ENCODE data around the gene PRDX2.

Gene PRDX2

DNA sequence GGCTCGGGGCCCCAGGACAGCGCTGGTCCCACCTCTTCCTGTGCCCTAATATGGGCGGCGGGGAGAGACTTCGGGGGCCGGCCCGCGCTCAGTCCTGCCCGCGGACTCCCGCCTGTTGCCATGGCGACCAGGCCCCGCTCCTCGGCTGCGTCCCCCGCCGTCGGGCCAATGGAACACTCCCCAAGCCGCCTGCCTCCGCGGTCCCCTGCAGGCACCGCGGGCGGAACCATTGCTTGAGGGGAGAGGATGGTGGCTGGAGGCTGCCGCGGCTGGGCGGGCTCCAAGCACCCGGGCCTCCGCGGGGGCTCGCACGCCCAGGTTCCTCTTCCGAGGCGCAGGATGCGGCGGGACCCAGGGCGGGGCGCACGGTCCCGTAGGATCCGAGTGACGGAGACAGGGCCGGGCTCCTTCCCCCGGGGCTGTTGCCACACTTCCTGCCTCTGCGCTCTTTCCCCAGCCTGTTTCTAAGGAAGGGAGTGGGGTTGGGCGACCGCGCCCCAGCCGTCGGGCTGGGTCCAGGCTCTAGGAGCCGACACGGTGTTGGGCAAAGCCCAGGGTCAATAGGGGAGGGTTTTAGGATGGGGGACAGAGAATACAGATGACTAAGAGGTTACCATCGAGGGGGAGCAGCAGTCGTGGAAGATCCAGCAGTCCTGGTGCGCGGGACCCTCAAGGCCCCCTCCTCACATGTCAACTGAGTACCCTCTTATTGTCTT is 11.5 kb downstream of the PRDX2 start:
- ATAC-seq, result peak; percentile 47
- TF ChIP-seq SNAI2 (CRISPR knock-in tag; IDR thresholded peaks at IDR 0.05) (no peak), ZFP3 (CRISPR knock-in tag; IDR thresholded peaks at IDR 0.05) (peak; percentile 71; the same call in 1 of the 2 replicates), ISL1 (CRISPR knock-in tag; IDR thresholded peaks at IDR 0.05) (no peak), ZFP30 (CRISPR knock-in tag; IDR thresholded peaks at IDR 0.05) (no peak), BACH2 (CRISPR knock-in tag; IDR thresholded peaks at IDR 0.05; ENCODE audit: borderline replicate concordance) (no peak), TCF4 (CRISPR knock-in tag; IDR thresholded peaks at IDR 0.05; ENCODE audit: borderline replicate concordance) (no peak)
- TF ChIP-seq, protein P1, sequence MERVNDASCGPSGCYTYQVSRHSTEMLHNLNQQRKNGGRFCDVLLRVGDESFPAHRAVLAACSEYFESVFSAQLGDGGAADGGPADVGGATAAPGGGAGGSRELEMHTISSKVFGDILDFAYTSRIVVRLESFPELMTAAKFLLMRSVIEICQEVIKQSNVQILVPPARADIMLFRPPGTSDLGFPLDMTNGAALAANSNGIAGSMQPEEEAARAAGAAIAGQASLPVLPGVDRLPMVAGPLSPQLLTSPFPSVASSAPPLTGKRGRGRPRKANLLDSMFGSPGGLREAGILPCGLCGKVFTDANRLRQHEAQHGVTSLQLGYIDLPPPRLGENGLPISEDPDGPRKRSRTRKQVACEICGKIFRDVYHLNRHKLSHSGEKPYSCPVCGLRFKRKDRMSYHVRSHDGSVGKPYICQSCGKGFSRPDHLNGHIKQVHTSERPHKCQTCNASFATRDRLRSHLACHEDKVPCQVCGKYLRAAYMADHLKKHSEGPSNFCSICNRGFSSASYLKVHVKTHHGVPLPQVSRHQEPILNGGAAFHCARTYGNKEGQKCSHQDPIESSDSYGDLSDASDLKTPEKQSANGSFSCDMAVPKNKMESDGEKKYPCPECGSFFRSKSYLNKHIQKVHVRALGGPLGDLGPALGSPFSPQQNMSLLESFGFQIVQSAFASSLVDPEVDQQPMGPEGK (CRISPR knock-in tag; IDR thresholded peaks at IDR 0.05; ENCODE audit: borderline replicate concordance), result peak; percentile 77; the same call in 1 of the 2 replicates

DNA sequence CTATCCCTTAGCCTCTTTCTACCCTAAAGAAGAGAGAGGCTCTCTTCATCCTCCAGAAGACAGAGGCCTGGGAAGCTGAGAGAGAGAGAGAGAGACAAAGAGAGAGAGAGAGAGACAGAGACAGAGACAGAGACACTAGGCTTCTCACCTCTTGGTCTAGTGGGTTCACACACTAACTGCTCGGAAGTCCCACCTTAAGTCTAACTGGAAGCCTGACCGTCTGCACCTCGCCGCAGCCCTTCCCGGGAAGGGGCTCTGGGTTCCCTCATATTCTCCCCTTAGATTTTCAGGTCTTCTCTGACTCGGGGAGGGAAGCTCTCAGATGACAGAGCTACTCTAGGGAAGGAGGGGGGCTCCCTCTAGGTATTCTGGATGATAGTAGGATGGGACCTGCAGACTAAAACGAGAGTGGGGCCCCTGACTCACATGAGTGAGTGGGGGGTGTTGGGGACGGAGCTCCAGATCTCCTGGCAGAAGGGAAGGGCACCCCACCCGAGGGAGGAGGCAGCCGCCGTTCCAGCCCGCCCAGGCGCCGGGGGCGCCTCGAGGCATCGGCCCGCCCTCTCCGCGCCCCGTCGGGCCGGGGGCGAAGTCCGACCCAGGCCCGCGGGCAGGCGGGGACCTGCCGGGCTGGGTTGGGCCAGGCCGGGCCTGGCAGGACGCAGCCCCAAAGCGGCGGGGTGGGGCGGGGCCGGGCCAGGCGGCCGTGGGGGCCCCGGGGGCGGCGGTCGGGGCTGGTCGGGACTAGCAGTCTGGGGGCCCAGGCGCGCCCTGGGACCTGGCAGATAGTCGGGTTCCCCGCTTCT is 12.3 kb downstream of the PRDX2 start:
- ATAC-seq, result no peak
- TF ChIP-seq SNAI2 (CRISPR knock-in tag; IDR thresholded peaks at IDR 0.05) (no peak), ARNTL (CRISPR knock-in tag; IDR thresholded peaks at IDR 0.05; ENCODE audit: borderline replicate concordance, low read depth) (no peak), ZNF8 (CRISPR knock-in tag; IDR thresholded peaks at IDR 0.05) (no peak), ZNF70 (CRISPR knock-in tag; IDR thresholded peaks at IDR 0.05) (no peak), ZFP3 (CRISPR knock-in tag; IDR thresholded peaks at IDR 0.05) (no peak), GLIS3 (CRISPR knock-in tag; IDR thresholded peaks at IDR 0.05) (no peak)
- TF ChIP-seq, protein P2, sequence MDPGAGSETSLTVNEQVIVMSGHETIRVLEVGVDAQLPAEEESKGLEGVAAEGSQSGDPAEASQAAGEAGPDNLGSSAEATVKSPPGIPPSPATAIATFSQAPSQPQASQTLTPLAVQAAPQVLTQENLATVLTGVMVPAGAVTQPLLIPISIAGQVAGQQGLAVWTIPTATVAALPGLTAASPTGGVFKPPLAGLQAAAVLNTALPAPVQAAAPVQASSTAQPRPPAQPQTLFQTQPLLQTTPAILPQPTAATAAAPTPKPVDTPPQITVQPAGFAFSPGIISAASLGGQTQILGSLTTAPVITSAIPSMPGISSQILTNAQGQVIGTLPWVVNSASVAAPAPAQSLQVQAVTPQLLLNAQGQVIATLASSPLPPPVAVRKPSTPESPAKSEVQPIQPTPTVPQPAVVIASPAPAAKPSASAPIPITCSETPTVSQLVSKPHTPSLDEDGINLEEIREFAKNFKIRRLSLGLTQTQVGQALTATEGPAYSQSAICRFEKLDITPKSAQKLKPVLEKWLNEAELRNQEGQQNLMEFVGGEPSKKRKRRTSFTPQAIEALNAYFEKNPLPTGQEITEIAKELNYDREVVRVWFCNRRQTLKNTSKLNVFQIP (CRISPR knock-in tag; IDR thresholded peaks at IDR 0.05; ENCODE audit: borderline replicate concordance, low read depth), result no peak

DNA sequence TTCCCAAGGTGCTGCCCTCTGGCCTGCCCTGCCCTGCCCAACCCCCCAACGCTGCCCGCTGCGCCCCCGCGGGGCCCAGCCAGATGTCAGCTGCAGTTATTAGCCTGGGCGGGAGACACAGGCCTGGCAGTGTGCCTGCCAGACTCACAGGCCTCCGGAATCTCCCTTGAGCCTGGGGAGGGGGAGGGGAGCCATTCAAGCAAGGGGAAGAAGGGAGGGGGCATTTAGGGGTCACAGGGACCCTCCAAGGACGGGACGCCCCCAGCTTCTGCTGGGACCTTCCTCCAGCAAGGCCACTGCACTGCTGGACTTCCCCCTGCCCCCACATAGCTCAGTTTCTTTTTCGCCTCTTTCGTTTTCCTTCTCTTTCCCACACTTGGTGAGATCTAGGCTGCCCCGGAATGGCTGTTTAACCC is 12.9 kb downstream of the PRDX2 start:
- ATAC-seq, result no peak

More for the DNA sequence above, 12.9 kb downstream of the PRDX2 start:
- 0 out of 2 replicates have a peak, but pooled peaks have one; percentile 38 for TF ChIP-seq GLIS3 (CRISPR knock-in tag; IDR thresholded peaks at IDR 0.05)
- TF ChIP-seq TCF4 (CRISPR knock-in tag; IDR thresholded peaks at IDR 0.05; ENCODE audit: borderline replicate concordance), result peak; percentile 78
- TF ChIP-seq TOX (CRISPR knock-in tag; IDR thresholded peaks at IDR 0.05; ENCODE audit: borderline replicate concordance), result no peak
- TF ChIP-seq, protein P3, sequence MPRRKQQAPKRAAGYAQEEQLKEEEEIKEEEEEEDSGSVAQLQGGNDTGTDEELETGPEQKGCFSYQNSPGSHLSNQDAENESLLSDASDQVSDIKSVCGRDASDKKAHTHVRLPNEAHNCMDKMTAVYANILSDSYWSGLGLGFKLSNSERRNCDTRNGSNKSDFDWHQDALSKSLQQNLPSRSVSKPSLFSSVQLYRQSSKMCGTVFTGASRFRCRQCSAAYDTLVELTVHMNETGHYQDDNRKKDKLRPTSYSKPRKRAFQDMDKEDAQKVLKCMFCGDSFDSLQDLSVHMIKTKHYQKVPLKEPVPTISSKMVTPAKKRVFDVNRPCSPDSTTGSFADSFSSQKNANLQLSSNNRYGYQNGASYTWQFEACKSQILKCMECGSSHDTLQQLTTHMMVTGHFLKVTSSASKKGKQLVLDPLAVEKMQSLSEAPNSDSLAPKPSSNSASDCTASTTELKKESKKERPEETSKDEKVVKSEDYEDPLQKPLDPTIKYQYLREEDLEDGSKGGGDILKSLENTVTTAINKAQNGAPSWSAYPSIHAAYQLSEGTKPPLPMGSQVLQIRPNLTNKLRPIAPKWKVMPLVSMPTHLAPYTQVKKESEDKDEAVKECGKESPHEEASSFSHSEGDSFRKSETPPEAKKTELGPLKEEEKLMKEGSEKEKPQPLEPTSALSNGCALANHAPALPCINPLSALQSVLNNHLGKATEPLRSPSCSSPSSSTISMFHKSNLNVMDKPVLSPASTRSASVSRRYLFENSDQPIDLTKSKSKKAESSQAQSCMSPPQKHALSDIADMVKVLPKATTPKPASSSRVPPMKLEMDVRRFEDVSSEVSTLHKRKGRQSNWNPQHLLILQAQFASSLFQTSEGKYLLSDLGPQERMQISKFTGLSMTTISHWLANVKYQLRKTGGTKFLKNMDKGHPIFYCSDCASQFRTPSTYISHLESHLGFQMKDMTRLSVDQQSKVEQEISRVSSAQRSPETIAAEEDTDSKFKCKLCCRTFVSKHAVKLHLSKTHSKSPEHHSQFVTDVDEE (CRISPR knock-in tag; IDR thresholded peaks at IDR 0.05), result peak; percentile 72; the same call in 1 of the 2 replicates
- TF ChIP-seq, protein P4, sequence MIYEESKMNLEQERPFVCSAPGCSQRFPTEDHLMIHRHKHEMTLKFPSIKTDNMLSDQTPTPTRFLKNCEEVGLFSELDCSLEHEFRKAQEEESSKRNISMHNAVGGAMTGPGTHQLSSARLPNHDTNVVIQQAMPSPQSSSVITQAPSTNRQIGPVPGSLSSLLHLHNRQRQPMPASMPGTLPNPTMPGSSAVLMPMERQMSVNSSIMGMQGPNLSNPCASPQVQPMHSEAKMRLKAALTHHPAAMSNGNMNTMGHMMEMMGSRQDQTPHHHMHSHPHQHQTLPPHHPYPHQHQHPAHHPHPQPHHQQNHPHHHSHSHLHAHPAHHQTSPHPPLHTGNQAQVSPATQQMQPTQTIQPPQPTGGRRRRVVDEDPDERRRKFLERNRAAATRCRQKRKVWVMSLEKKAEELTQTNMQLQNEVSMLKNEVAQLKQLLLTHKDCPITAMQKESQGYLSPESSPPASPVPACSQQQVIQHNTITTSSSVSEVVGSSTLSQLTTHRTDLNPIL (CRISPR knock-in tag; IDR thresholded peaks at IDR 0.05; ENCODE audit: low read depth), result no peak
- TF ChIP-seq SNAI2 (CRISPR knock-in tag; IDR thresholded peaks at IDR 0.05), result 0 out of 2 replicates have a peak, but pooled peaks have one; percentile 48
- TF ChIP-seq ZFP3 (CRISPR knock-in tag; IDR thresholded peaks at IDR 0.05), result 0 out of 2 replicates have a peak, but pooled peaks have one; percentile 8
- TF ChIP-seq, protein P1 (CRISPR knock-in tag; IDR thresholded peaks at IDR 0.05; ENCODE audit: borderline replicate concordance), result peak; percentile 85
- 0 out of 2 replicates have a peak, but pooled peaks have one; percentile 34 for TF ChIP-seq ZNF8 (CRISPR knock-in tag; IDR thresholded peaks at IDR 0.05)

Data from SK-N-SH treated with all-trans-retinoic acid at 6 μM for 48 hours (cell line).